Lower lobe of right lung (tissue), 2 donors: ENCODE results near the gene PRSS50. TPM values are rescaled to one million over a fixed set of nuclear protein-coding genes. Genes with fewer than 3 reads are reported as not detected.

Experiments
- ATAC-seq, 2 donors: fragments of 200-7000 bp; cut with Tn5 transposase; one replicate each; pipeline ENCODE4 v1.9.1; 2020 to 2022; ENCODE audit warnings: mild to moderate bottlenecking in 2 of 2, moderate library complexity in 2 of 2
- DNase-seq: peaks from one replicate; pipeline ENCODE4 v3.0.0-alpha.2; 2020
- H3K27ac ChIP-seq: fragments of 200-600 bp; one replicate; pipeline ENCODE4 v1.8.0; 2022
- H3K27me3 ChIP-seq: fragments of 200-600 bp; one replicate; pipeline ENCODE4 v1.8.0; 2022; ENCODE audit warnings: low read depth
- H3K36me3 ChIP-seq: fragments of 200-600 bp; one replicate; pipeline ENCODE4 v1.8.0; 2022; ENCODE audit warnings: mild to moderate bottlenecking
- H3K4me1 ChIP-seq: fragments of 200-600 bp; one replicate; pipeline ENCODE4 v1.8.0; 2022
- H3K4me3 ChIP-seq: fragments of 200-600 bp; one replicate; pipeline ENCODE4 v1.8.0; 2022; ENCODE audit warnings: mild to moderate bottlenecking
- H3K9me3 ChIP-seq: fragments of 200-600 bp; one replicate; pipeline ENCODE4 v1.8.0; 2022
- intact Hi-C: fragments of 100-400 bp; cut with DNase I; formaldehyde crosslinking; loops from one replicate; pipeline ENCODE4 v1.11.0; 2022
- long read RNA-seq: library from polyadenylated mRNA; unstranded; transcript quantifications from one replicate; pipeline ENCODE4 v2.0.0, GENCODE V29; 2021
- total RNA-seq: library from RNA; stranded (reverse); fragmentation: NEBNext Ultra II Directional; extraction: Animal tissue kit (Norgen Biotek cat#: 25700); gene quantifications from one replicate; pipeline ENCODE4 v1.2.1, GENCODE V29; 2021
- TF ChIP-seq, protein P1 (sequence below): fragments of 200-600 bp; IDR thresholded peaks from one replicate; pipeline ENCODE4 v1.8.0; 2022; ENCODE audit warnings: antibody characterized with exemption, mild to moderate bottlenecking
- donor health status: DM: no; HTN: yes; CAD: no; lungs with severe emphysema.

The PRSS50 gene, protein sequence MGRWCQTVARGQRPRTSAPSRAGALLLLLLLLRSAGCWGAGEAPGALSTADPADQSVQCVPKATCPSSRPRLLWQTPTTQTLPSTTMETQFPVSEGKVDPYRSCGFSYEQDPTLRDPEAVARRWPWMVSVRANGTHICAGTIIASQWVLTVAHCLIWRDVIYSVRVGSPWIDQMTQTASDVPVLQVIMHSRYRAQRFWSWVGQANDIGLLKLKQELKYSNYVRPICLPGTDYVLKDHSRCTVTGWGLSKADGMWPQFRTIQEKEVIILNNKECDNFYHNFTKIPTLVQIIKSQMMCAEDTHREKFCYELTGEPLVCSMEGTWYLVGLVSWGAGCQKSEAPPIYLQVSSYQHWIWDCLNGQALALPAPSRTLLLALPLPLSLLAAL
- total RNA-seq = 0.41 TPM
- long read RNA-seq, partial matches to known transcripts = 0 of 1 reads
- long read RNA-seq, other reads (novel, unspliced or antisense) = 1 of 1 reads

DNA sequence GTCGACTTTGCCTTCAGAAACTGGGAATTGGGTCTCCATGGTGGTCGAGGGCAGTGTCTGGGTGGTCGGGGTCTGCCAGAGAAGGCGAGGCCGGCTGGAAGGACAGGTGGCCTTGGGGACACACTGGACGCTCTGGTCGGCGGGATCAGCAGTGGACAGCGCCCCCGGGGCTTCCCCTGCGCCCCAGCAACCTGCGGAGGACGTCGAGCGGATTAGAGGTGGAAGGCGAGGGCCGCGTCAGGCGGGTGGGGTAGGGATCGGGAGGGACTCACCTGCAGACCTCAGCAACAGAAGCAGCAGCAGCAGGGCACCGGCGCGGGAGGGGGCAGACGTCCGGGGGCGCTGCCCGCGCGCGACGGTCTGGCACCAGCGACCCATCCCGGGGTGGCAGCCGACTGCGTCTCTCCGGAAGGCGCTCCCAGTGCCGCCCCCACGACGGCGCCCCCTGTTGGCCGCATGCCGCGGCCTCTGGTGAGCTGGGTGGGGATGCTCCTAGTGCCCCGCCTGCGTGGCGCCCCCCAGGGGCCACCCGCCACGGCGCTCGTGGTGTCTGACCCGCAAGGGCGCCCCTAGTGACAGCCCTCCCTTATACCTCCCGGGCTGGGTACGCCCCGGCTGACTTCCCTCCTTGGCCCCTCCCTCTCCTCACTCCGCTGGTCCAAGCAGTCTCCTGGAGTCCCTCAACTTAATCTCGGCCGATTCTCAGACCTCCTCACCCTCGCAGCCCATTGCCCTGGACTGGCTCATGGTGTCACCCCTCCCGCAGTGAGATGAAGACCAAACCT is at the start of gene PRSS50:
Gene PRSS50, minus strand, starts transcription at position 423 of the 785 bp plus-strand sequence. Its CDS starts 45 bp downstream, at position 378.
- intact Hi-C loops = no loop called here
- Histone ChIP-seq H3K4me1 (no peaks in the 10 kb centered on the region), H3K4me3 (no peak within 1 kb of the TSS), H3K27ac (no peak within 1 kb of the TSS), H3K27me3 (peaks cover 14% of the 10 kb centered on the region), H3K9me3 (no peaks in the 10 kb centered on the region), H3K36me3 (no peaks in the 10 kb centered on the region)
- TF ChIP-seq, protein P1, sequence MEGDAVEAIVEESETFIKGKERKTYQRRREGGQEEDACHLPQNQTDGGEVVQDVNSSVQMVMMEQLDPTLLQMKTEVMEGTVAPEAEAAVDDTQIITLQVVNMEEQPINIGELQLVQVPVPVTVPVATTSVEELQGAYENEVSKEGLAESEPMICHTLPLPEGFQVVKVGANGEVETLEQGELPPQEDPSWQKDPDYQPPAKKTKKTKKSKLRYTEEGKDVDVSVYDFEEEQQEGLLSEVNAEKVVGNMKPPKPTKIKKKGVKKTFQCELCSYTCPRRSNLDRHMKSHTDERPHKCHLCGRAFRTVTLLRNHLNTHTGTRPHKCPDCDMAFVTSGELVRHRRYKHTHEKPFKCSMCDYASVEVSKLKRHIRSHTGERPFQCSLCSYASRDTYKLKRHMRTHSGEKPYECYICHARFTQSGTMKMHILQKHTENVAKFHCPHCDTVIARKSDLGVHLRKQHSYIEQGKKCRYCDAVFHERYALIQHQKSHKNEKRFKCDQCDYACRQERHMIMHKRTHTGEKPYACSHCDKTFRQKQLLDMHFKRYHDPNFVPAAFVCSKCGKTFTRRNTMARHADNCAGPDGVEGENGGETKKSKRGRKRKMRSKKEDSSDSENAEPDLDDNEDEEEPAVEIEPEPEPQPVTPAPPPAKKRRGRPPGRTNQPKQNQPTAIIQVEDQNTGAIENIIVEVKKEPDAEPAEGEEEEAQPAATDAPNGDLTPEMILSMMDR = peak; percentile 27
- DNase-seq (no peak), ATAC-seq (peak in 1 of 2 donors; percentile 27)

DNA sequence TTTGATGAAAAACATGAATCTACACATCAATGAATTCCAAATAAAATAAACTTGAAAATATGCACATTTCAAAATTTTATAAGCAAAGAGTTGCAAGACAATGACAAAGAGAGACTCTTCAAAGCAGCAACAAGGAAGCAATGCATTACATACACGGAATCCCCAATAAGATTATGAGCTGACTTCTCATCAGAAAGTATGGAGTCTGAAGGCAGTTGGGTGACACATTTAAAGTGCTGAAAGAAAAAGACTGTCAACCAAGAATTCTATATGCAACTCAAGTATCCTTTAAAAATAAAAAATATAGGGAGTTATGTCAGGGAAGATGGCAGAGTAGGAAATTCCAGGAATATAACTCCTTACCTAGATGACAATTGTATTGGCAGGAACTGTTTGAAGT is 46.5 kb upstream of the PRSS50 start:
- intact Hi-C loops = no loop called here
- Histone ChIP-seq H3K27ac (no peak overlapping the region), H3K9me3 (peaks cover 34% of the 10 kb centered on the region), H3K36me3 (no peaks in the 10 kb centered on the region), H3K4me3 (no peak overlapping the region), H3K27me3 (no peaks in the 10 kb centered on the region), H3K4me1 (no peaks in the 10 kb centered on the region)
- DNase-seq = no peak
- ATAC-seq = no peak
- TF ChIP-seq, protein P1 = no peak

DNA sequence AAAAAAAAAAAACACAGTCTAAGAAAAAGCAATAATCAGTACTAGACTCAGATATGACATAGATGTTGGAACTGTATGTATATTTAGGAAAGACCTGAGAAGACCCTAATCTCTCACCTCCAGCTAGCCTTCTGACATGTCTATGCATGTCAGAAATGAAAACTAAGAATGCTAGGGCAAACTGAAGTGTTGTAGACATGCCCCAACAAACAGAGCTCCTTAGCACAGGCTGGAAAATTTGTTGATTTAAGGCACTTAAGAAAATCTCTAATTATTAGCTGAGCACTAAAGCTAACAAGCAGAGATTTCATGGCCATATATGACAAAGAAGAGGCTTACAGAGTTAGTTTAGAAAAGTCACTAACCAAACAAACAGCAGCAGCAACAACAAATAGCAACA is 45.5 kb upstream of the PRSS50 start:
- intact Hi-C loops = no loop called here
- H3K9me3 ChIP-seq = peaks cover 29% of the 10 kb centered on the region
- no peak for DNase-seq
- no peaks in the 10 kb centered on the region for H3K36me3 ChIP-seq
- no peak overlapping the region for H3K4me3 ChIP-seq
- no peaks in the 10 kb centered on the region for H3K27me3 ChIP-seq
- TF ChIP-seq, protein P1 = no peak
- H3K27ac ChIP-seq = no peak overlapping the region
- H3K4me1 ChIP-seq = no peaks in the 10 kb centered on the region
- no peak for ATAC-seq

DNA sequence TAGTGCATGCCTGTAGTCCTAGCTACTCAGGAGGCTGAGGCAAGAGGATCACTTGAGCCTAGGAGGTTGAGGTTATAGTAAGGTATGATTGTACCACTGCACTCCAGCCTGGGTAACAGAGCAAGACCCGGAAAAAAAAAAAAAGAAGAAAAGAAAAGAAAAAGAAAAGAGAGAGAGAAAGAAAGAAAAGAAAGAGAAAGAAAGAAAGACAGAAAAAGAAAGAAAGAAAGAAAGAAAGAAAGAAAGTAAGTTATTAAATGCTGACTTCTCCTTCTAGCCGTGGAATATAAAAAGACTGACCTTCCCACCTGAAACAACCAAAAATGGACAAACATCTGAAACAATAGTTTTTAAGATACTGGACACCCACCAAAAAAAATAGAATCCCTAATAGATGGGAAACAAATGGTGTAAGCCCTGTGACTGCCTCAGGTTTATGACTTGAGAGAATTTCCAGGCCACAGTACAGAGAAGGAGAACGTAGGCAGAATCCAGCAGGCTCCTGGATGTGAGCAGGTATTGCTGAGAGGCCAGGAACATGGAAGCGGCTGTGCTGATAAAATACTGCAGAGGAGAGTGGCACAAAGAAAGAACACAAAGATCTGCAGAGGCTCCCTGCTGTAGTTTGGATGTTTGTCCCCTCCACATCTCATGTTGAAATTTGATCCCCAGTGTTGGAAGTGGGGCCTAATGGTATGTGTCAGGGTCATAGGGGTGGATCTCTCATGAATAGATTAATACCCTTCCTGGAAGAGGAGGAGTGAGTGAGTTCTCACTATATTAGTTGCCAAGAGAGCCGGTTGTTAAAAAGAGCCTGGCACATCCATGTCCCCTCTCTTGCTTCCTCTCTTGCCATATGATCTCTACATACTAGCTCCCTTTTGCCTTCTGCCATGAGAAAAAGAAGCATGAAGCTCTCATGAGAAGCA is 41.8 kb upstream of the PRSS50 start:
- H3K4me3 ChIP-seq = no peak overlapping the region
- DNase-seq (no peak), ATAC-seq (no peak)
- H3K9me3 ChIP-seq = peaks cover 8% of the 10 kb centered on the region
- intact Hi-C loops = no loop called here
- no peaks in the 10 kb centered on the region for H3K27me3 ChIP-seq
- TF ChIP-seq, protein P1 = no peak
- H3K36me3 ChIP-seq = no peaks in the 10 kb centered on the region
- H3K4me1 ChIP-seq = no peaks in the 10 kb centered on the region
- H3K27ac ChIP-seq = no peak overlapping the region

DNA sequence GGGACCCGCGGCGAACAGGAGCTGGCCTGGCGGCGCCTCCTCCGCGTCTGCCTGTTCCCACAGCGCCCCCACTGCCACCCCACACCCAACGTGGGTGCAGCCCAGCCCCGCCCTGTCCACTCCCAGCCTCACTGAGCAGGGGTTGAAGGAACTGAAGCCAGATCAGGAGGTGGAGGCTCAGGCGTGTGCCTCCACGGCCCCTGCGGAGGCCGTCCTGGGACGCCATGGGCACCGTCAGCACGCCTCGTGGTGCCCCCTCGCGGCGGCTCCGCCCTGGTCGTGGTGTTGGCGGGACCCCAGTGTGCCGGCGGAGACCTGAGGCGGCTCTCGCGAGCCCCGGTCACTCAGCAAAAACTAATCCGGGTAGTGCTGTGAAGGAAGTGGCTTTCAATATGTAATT is 39.0 kb upstream of the PRSS50 start:
- Histone ChIP-seq H3K27ac (no peak overlapping the region), H3K4me1 (no peaks in the 10 kb centered on the region), H3K4me3 (no peak overlapping the region), H3K36me3 (no peaks in the 10 kb centered on the region), H3K27me3 (no peaks in the 10 kb centered on the region), H3K9me3 (no peaks in the 10 kb centered on the region)
- no peak for DNase-seq
- TF ChIP-seq, protein P1 = no peak
- ATAC-seq = no peak
- intact Hi-C loops = no loop called here
